PC-9 (cell line): Measurements from ENCODE around the gene SLC18A2. TPM values are rescaled to one million over a fixed set of nuclear protein-coding genes. Genes with fewer than 3 reads are reported as not detected.

Source experiments
- BruUV-seq: library from RNA; stranded (reverse); fragments of 400-500 nt; replicated peaks from 2 replicates; lab custom pipeline; 2021; lab: Mats Ljungman, UMichigan
- CTCF ChIA-PET: fragments of 300-600 bp; sonication (Branson Sonifier 250); formaldehyde crosslinking; loops from one replicate; lab custom pipeline; 2022; ENCODE audit warnings: antibody characterized with exemption; lab: Charles Lee
- POLR2A ChIA-PET: fragments of 300-600 bp; sonication (Branson Sonifier 250); formaldehyde crosslinking; loops from one replicate; lab custom pipeline; 2022; ENCODE audit warnings: antibody characterized with exemption; ENCODE audit not compliant: unreplicated experiment; lab: Charles Lee
- DNase-seq, 2 experiments: peaks; one replicate each; pipeline versions ENCODE4 v3.0.0 to v3.0.0-alpha.2; 2015 to 2022; ENCODE audit warnings: mixed read lengths in 1 of 2
- H2AFZ ChIP-seq: fragments of 200-600 bp; sonication (generic); 2 replicates; pipeline ENCODE4 v1.8.1; 2017; ENCODE audit warnings: antibody characterized with exemption
- H3F3A ChIP-seq: fragments of 200-600 bp; sonication (generic); 2 replicates; pipeline ENCODE4 v1.8.1; 2017; ENCODE audit warnings: antibody characterized with exemption, mild to moderate bottlenecking, low read depth; ENCODE audit not compliant: insufficient read depth
- H3K27ac ChIP-seq: fragments of 200-600 bp; sonication (generic); 2 replicates; pipeline ENCODE4 v1.6.1; 2016; ENCODE audit warnings: mixed run types
- H3K27me3 ChIP-seq: fragments of 200-600 bp; sonication (generic); 2 replicates; pipeline ENCODE4 v1.6.1; 2016; ENCODE audit warnings: low read depth, mixed run types; ENCODE audit not compliant: insufficient read depth
- H3K36me3 ChIP-seq: fragments of 200-600 bp; sonication (generic); 2 replicates; pipeline ENCODE4 v1.6.1; 2016; ENCODE audit warnings: low read depth, mixed run types
- H3K4me1 ChIP-seq: fragments of 200-600 bp; sonication (generic); replicated peaks from 2 replicates; pipeline ENCODE4 v1.6.1; 2016; ENCODE audit warnings: mixed run types; ENCODE audit not compliant: insufficient read depth
- H3K4me2 ChIP-seq: fragments of 200-600 bp; sonication (generic); 2 replicates; pipeline ENCODE4 v1.6.1; 2017; ENCODE audit warnings: mixed run types
- H3K4me3 ChIP-seq: fragments of 200-600 bp; sonication (generic); 2 replicates; pipeline ENCODE4 v1.6.1; 2016; ENCODE audit warnings: mixed run types
- H3K79me2 ChIP-seq: fragments of 200-600 bp; sonication (generic); 2 replicates; pipeline ENCODE4 v1.6.1; 2017; ENCODE audit warnings: low read depth, mixed run types
- H3K9me2 ChIP-seq: fragments of 200-600 bp; sonication (generic); 2 replicates; pipeline ENCODE4 v1.8.1; 2017; ENCODE audit warnings: mild to moderate bottlenecking; ENCODE audit not compliant: insufficient read depth
- H3K9me3 ChIP-seq: fragments of 200-600 bp; sonication (generic); 2 replicates; pipeline ENCODE4 v1.8.1; 2016; ENCODE audit warnings: low read depth; ENCODE audit not compliant: insufficient read depth
- H4K20me1 ChIP-seq: fragments of 200-600 bp; sonication (generic); 2 replicates; pipeline ENCODE4 v1.8.1; 2017; ENCODE audit not compliant: insufficient read depth
- CTCF ChIP-seq: fragments of 200-600 bp; sonication (generic); conservative IDR thresholded peaks from 2 replicates; pipeline ENCODE4 v1.6.1; 2017; ENCODE audit warnings: mixed run types, antibody characterized with exemption, mild to moderate bottlenecking, moderate library complexity
- EZH2 ChIP-seq: fragments of 200-600 bp; sonication (generic); IDR thresholded peaks from 2 replicates; pipeline ENCODE4 v1.8.0; 2017; ENCODE audit warnings: antibody characterized with exemption, low read depth
- intact Hi-C: fragments of 100-400 bp; cut with micrococcal nuclease; formaldehyde crosslinking; loops from one replicate; pipeline ENCODE4 v1.10.0; 2022; ENCODE audit not compliant: unreplicated experiment
- total RNA-seq: library from RNA; stranded (reverse); gene quantifications from 2 replicates; pipeline ENCODE4 v1.2.3, GENCODE V29; 2021

SLC18A2 gene
- total RNA-seq, 1 experiment from 2014 or later: not detected

GRCh38 chr10:117246997-117247671 is 6.2 kb downstream of the SLC18A2 start:
- POLR2A ChIA-PET: no interaction called here
- CTCF ChIA-PET: interaction anchor here (0.7 kb wide), 1 partner anchor 73 kb away, joined by 3 read pairs; no protein-coding TSS in a partner anchor
- intact Hi-C loops: no loop called here
- Histone ChIP-seq H3K4me3 (no peak overlapping the region), H3K4me2 (no peak overlapping the region), H3K9me2 (no peaks in the 10 kb centered on the region), H3K27ac (no peak overlapping the region), H3K27me3 (no peaks in the 10 kb centered on the region), H3K79me2 (no peaks in the 10 kb centered on the region), H2AFZ (no peak overlapping the region), H4K20me1 (no peaks in the 10 kb centered on the region), H3F3A (no peaks in the 10 kb centered on the region), H3K9me3 (no peaks in the 10 kb centered on the region), H3K36me3 (no peaks in the 10 kb centered on the region), H3K4me1 (no peaks in the 10 kb centered on the region)
- DNase-seq: no peak
- no TSS peak for BruUV-seq
- TF ChIP-seq EZH2: no peak
- no peak for TF ChIP-seq CTCF

- TF ChIP-seq CTCF (no peak), EZH2 (no peak)
- CTCF ChIA-PET: no interaction called here
- DNase-seq: no peak
- Histone ChIP-seq H3K9me2 (no peaks in the 10 kb centered on the region), H2AFZ (no peak overlapping the region), H3K36me3 (no peaks in the 10 kb centered on the region), H3K27ac (no peak overlapping the region), H3F3A (no peaks in the 10 kb centered on the region), H4K20me1 (no peaks in the 10 kb centered on the region), H3K9me3 (no peaks in the 10 kb centered on the region), H3K4me2 (no peak overlapping the region), H3K4me1 (no peaks in the 10 kb centered on the region), H3K27me3 (no peaks in the 10 kb centered on the region; the same call in 1 of the 2 replicates), H3K79me2 (no peaks in the 10 kb centered on the region), H3K4me3 (no peak overlapping the region)
- intact Hi-C loops: no loop called here
- POLR2A ChIA-PET: no interaction called here
- BruUV-seq: no TSS peak
Measured at GRCh38 chr10:117248750-117249465, 8.0 kb downstream of the SLC18A2 start.

- Histone ChIP-seq H3K27ac (no peak overlapping the region), H3K4me1 (no peaks in the 10 kb centered on the region), H3K9me3 (no peaks in the 10 kb centered on the region), H3K4me2 (no peak overlapping the region), H3K79me2 (no peaks in the 10 kb centered on the region), H3K4me3 (no peak overlapping the region), H3F3A (no peaks in the 10 kb centered on the region), H3K9me2 (no peaks in the 10 kb centered on the region), H2AFZ (no peak overlapping the region), H4K20me1 (no peaks in the 10 kb centered on the region), H3K27me3 (no peaks in the 10 kb centered on the region; the same call in 1 of the 2 replicates), H3K36me3 (no peaks in the 10 kb centered on the region)
- no TSS peak for BruUV-seq
- no peak for DNase-seq
- ChIA-PET POLR2A (no interaction called here), CTCF (interaction anchor here (0.6 kb wide), 1 partner anchor 69 kb away, joined by 3 read pairs; no protein-coding TSS in a partner anchor)
- TF ChIP-seq EZH2 (no peak), CTCF (no peak)
- intact Hi-C loops: no loop called here
Measured at GRCh38 chr10:117249493-117250093, 8.7 kb downstream of the SLC18A2 start.
